WERI-Rb-1 (cell line): Measurements from ENCODE around the gene CDC42BPG.

ENCODE experiments used
- DNase-seq: peaks from one replicate; pipeline ENCODE4 v3.0.0-alpha.2; 2020
- H3K27ac ChIP-seq: fragments of 250-450 bp; sonication (Bioruptor Pico); 2 replicates; pipeline ENCODE4 v1.5.1; 2020; ENCODE audit warnings: mild to moderate bottlenecking, moderate library complexity
- H3K27me3 ChIP-seq: fragments of 250-450 bp; sonication (Bioruptor Pico); 2 replicates; pipeline ENCODE4 v1.5.1; 2021; ENCODE audit warnings: mild to moderate bottlenecking, low read depth, moderate library complexity; ENCODE audit not compliant: insufficient read depth, severe bottlenecking
- H3K36me3 ChIP-seq: fragments of 250-450 bp; sonication (Bioruptor Pico); 2 replicates; pipeline ENCODE4 v1.5.1; 2020; ENCODE audit warnings: mild to moderate bottlenecking, moderate library complexity
- H3K4me3 ChIP-seq: 2 replicates; pipeline ENCODE4 v1.5.1; 2011; ENCODE audit warnings: low read depth, mild to moderate bottlenecking, control low read depth, low read length
- H3K9me3 ChIP-seq: fragments of 250-450 bp; sonication (Bioruptor Pico); 2 replicates; pipeline ENCODE4 v1.5.1; 2021; ENCODE audit warnings: mild to moderate bottlenecking, moderate library complexity; ENCODE audit not compliant: severe bottlenecking
- CTCF ChIP-seq: IDR thresholded peaks from 2 replicates; pipeline ENCODE4 v1.5.1; 2011; ENCODE audit warnings: low read depth, mild to moderate bottlenecking, control low read depth, inconsistent platforms, low read length

Gene CDC42BPG

GRCh38 chr11:64844330-64845128 lies at the start of gene CDC42BPG:
Gene CDC42BPG (minus strand): TSS chr11:64844653. CDS start chr11:64844569, 84 bp downstream.
- Histone ChIP-seq H3K9me3 (no peaks in the 10 kb centered on the region), H3K27me3 (no peaks in the 10 kb centered on the region), H3K36me3 (peaks cover 4% of the 10 kb centered on the region), H3K27ac (peak within 1 kb of the TSS; percentile 78), H3K4me3 (peak within 1 kb of the TSS; percentile 69)
- TF ChIP-seq CTCF = peak; percentile 76
- DNase-seq = peak; percentile 81

GRCh38 chr11:64893194-64894069 lies 49.0 kb upstream of the CDC42BPG start:
- no peak for TF ChIP-seq CTCF
- no peak overlapping the region for H3K4me3 ChIP-seq
- H3K9me3 ChIP-seq = no peaks in the 10 kb centered on the region
- H3K36me3 ChIP-seq = peaks cover 19% of the 10 kb centered on the region
- H3K27me3 ChIP-seq = no peaks in the 10 kb centered on the region
- peak overlapping the region; percentile 36; the same call in 1 of the 2 replicates for H3K27ac ChIP-seq
- no peak for DNase-seq

GRCh38 chr11:64892838-64893193 lies 48.4 kb upstream of the CDC42BPG start:
- no peak for TF ChIP-seq CTCF
- Histone ChIP-seq H3K27me3 (no peaks in the 10 kb centered on the region), H3K4me3 (no peak overlapping the region), H3K36me3 (peaks cover 14% of the 10 kb centered on the region), H3K27ac (no peak overlapping the region; the same call in 1 of the 2 replicates), H3K9me3 (no peaks in the 10 kb centered on the region)
- DNase-seq = no peak

- Histone ChIP-seq H3K9me3 (no peaks in the 10 kb centered on the region), H3K27me3 (no peaks in the 10 kb centered on the region), H3K27ac (no peak overlapping the region; the same call in 1 of the 2 replicates), H3K4me3 (no peak overlapping the region), H3K36me3 (peaks cover 14% of the 10 kb centered on the region)
- no peak for DNase-seq
- no peak for TF ChIP-seq CTCF
These were observed 48.0 kb upstream of the CDC42BPG start for GRCh38 chr11:64892411-64892831.

- no peak overlapping the region for H3K27ac ChIP-seq
- TF ChIP-seq CTCF = no peak
- no peaks in the 10 kb centered on the region for H3K27me3 ChIP-seq
- no peak for DNase-seq
- peaks cover 14% of the 10 kb centered on the region for H3K36me3 ChIP-seq
- no peaks in the 10 kb centered on the region for H3K9me3 ChIP-seq
- H3K4me3 ChIP-seq = no peak overlapping the region
These were observed 47.4 kb upstream of the CDC42BPG start for GRCh38 chr11:64891880-64892279.
